HepG2 (cell line): ENCODE measurements around the gene ZNFX1. TPM values are rescaled to one million over a fixed set of nuclear protein-coding genes. Genes with fewer than 3 reads are reported as not detected.

Experiments used
- BRF2 ChIP-seq: sonication (generic); formaldehyde crosslinking; IDR thresholded peaks from 2 replicates; pipeline ENCODE4 v1.8.1; 2022; ENCODE audit warnings: mild to moderate bottlenecking, missing genetic modification reagents
- CAMTA2 ChIP-seq: sonication (generic); formaldehyde crosslinking; IDR thresholded peaks from 2 replicates; pipeline ENCODE4 v1.4.0; 2020; ENCODE audit warnings: mild to moderate bottlenecking, missing genetic modification reagents, borderline replicate concordance
- CC2D1A ChIP-seq: sonication (generic); formaldehyde crosslinking; IDR thresholded peaks from 2 replicates; pipeline ENCODE4 v1.8.1; 2023; ENCODE audit warnings: mild to moderate bottlenecking, missing genetic modification reagents
- CHD4 ChIP-seq: fragments of 200-600 bp; sonication (generic); IDR thresholded peaks from 2 replicates; pipeline ENCODE4 v1.7.0; 2017; ENCODE audit warnings: mild to moderate bottlenecking, low read length, borderline replicate concordance
- HOXA5 ChIP-seq: sonication (generic); formaldehyde crosslinking; IDR thresholded peaks from 2 replicates; pipeline ENCODE4 v1.4.0; 2020; ENCODE audit warnings: missing genetic modification reagents
- JDP2 ChIP-seq: sonication (generic); formaldehyde crosslinking; IDR thresholded peaks from 2 replicates; pipeline ENCODE4 v1.8.1; 2022; ENCODE audit warnings: missing genetic modification reagents, borderline replicate concordance
- NFE2 ChIP-seq: sonication (generic); formaldehyde crosslinking; IDR thresholded peaks from 2 replicates; pipeline ENCODE4 v1.4.0; 2020; ENCODE audit warnings: missing genetic modification reagents
- NKX3-1 ChIP-seq: sonication (generic); formaldehyde crosslinking; IDR thresholded peaks from 2 replicates; pipeline ENCODE4 v1.5.0; 2020; ENCODE audit warnings: missing genetic modification reagents
- SKI ChIP-seq: fragments of 450-650 bp; IDR thresholded peaks from one replicate; pipeline ENCODE4 v1.6.1; 2018; ENCODE audit warnings: mild to moderate bottlenecking; ENCODE audit not compliant: partially characterized antibody
- TEAD2 ChIP-seq: sonication (generic); formaldehyde crosslinking; IDR thresholded peaks from 2 replicates; pipeline ENCODE4 v1.9.0; 2021; ENCODE audit warnings: missing genetic modification reagents
- ZFP90 ChIP-seq: sonication (generic); formaldehyde crosslinking; IDR thresholded peaks from 2 replicates; pipeline ENCODE4 v1.8.0; 2022; ENCODE audit warnings: missing genetic modification reagents, mild to moderate bottlenecking, inconsistent platforms, borderline replicate concordance
- ZIK1 ChIP-seq: sonication (generic); formaldehyde crosslinking; IDR thresholded peaks from 2 replicates; pipeline ENCODE4 v1.5.0; 2020; ENCODE audit warnings: mild to moderate bottlenecking, low read depth, missing genetic modification reagents, borderline replicate concordance
- ZNF33A ChIP-seq: sonication (generic); formaldehyde crosslinking; IDR thresholded peaks from 2 replicates; pipeline ENCODE4 v1.5.1; 2020; ENCODE audit warnings: missing genetic modification reagents, mild to moderate bottlenecking, moderate library complexity, borderline replicate concordance
- ZNF512B ChIP-seq: sonication (generic); formaldehyde crosslinking; IDR thresholded peaks from 2 replicates; pipeline ENCODE4 v1.5.1; 2020; ENCODE audit warnings: missing genetic modification reagents, mild to moderate bottlenecking, borderline replicate concordance
- ZNF543 ChIP-seq: sonication (generic); formaldehyde crosslinking; IDR thresholded peaks from 2 replicates; pipeline ENCODE4 v1.4.0; 2020; ENCODE audit warnings: mild to moderate bottlenecking, missing genetic modification reagents
- ZNF570 ChIP-seq: sonication (generic); formaldehyde crosslinking; IDR thresholded peaks from 2 replicates; pipeline ENCODE4 v1.4.0; 2020; ENCODE audit warnings: mild to moderate bottlenecking, missing genetic modification reagents, borderline replicate concordance
- ZNF577 ChIP-seq: sonication (generic); formaldehyde crosslinking; IDR thresholded peaks from 2 replicates; pipeline ENCODE4 v1.4.0; 2020; ENCODE audit warnings: mild to moderate bottlenecking, low read depth, missing genetic modification reagents, borderline replicate concordance
- polyA plus RNA-seq, 8 experiments: library from polyadenylated mRNA; depleted of rRNA in 3 of 8; stranded (reverse) in 7 of 8; unstranded in 1 of 8; fragments of >200 nt; fragmentation: Illumina TruSeq in 4 of 8; extraction: Trizol in 4 of 8; gene quantifications; 2 replicates each; pipeline versions ENCODE4 v1.2.1 to v1.2.3, GENCODE V29; 2011 to 2016; ENCODE audit warnings: low read depth in 4 of 8, missing spikeins in 1 of 8, mixed read lengths in 1 of 8; ENCODE audit not compliant: insufficient read depth in 1 of 8
- total RNA-seq, 5 experiments: library from RNA; depleted of rRNA; stranded (reverse); fragments of >200 nt; fragmentation: Illumina TruSeq; extraction: Trizol; gene quantifications; 2 replicates each; pipeline ENCODE4 v1.2.3, GENCODE V29; 2016; ENCODE audit warnings: low read depth in 1 of 5

ZNFX1 gene
- total and polyA plus RNA-seq, 2 of the 13 experiments (the other 11 are each of a cell fraction or from before 2014, with no cell fraction given): 2.9 to 11.1 TPM

GRCh38 chr20:49278036-49278817, at the start of gene ZNFX1 (continued):
- TF ChIP-seq ZNF543 (CRISPR knock-in tag) (peak; percentile 94; the same call in 1 of the 2 replicates), ZNF570 (CRISPR knock-in tag) (peak; percentile 89), CC2D1A (CRISPR knock-in tag) (0 out of 2 replicates have a peak, but pooled peaks have one; percentile 96), ZNF33A (CRISPR knock-in tag) (peak; percentile 84; the same call in 1 of the 2 replicates), NFE2 (peak; percentile 27), BRF2 (CRISPR knock-in tag) (peak; percentile 96; the same call in 1 of the 2 replicates), ZFP90 (CRISPR knock-in tag) (peak; percentile 99), NKX3-1 (CRISPR knock-in tag) (peak; percentile 99), HOXA5 (peak; percentile 99), CAMTA2 (CRISPR knock-in tag) (peak; percentile 99), SKI (peak; percentile 93), ZIK1 (peak; percentile 97), CHD4 (no peak; the same call in 1 of the 2 replicates), TEAD2 (CRISPR knock-in tag) (peak; percentile 97), ZNF512B (no peak), ZNF577 (CRISPR knock-in tag) (peak; percentile 94; the same call in 1 of the 2 replicates), JDP2 (CRISPR knock-in tag) (peak; percentile 65; the same call in 1 of the 2 replicates)
